ENCODE measurements around the gene ZNF37A.

Gene ZNF37A

DNA sequence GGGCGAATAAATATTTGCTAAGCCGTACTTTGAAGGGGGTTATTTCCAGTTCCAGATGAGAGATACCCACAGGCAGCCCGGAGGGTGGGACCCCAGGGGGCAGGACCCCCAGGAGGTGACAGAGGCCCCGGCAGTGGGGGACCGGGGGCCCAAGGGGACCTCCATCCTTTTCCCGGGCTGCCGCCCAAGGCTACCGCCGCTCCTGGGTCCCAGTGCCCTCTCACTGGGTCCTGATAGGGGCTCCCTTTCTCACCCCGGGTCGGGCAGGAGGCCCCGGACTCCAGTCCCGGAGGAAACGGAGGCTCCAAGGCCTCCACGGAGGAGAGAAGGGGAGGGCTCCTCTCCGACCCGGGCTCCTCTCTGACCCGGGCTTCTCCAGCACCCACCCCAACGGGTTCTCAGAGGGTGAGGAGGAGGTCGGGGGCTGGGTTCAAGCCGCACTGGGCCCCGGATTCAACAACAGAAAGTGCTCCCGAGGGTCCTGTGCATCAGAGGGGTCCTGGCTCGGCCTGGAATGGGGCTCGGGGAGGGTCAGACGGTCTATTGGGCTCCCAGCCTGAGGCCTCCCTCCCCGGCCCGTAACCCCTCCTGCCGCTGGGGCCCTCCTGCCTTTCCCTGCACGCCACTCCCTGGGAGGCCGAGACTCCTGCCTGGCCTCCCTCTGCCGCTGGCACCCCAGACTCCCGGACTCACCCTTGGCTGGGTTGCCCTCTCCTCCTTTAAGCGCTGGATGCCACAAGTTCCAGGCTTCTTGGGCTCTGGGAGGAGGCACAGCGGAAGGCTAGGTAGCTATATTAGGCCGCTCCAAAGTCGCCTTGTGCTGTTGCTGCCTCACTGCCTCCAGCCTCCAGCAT, 62.5 kb downstream of the ZNF37A start:
- Histone ChIP-seq H3K36me3 (ENCODE audit: low read length) (no peaks in the 10 kb centered on the region), H3K4me2 (ENCODE audit: low read depth, low read length, poor library complexity, severe bottlenecking) (no peak overlapping the region), H3F3A (ENCODE audit: insufficient read depth) (no peaks in the 10 kb centered on the region), H3K9ac (ENCODE audit: low read length) (no peak overlapping the region), H2AFZ (ENCODE audit: low read depth, low read length, severe bottlenecking) (no peak overlapping the region), H4K20me1 (ENCODE audit: low read depth, low read length) (no peaks in the 10 kb centered on the region), H3K4me3 (ENCODE audit: insufficient read depth, low read length, poor library complexity, severe bottlenecking) (no peak overlapping the region), H3K27ac (ENCODE audit: low read depth, low read length) (no peak overlapping the region), H3K79me2 (ENCODE audit: insufficient read depth, low read length) (no peaks in the 10 kb centered on the region), H3K9me3 (ENCODE audit: insufficient read depth, low read length) (no peaks in the 10 kb centered on the region; the same call in 1 of the 2 replicates), H3K9me2 (replicated peaks; ENCODE audit: insufficient read depth, low read length) (no peaks in the 10 kb centered on the region), H3K27me3 (ENCODE audit: low read length) (no peaks in the 10 kb centered on the region)
- TF ChIP-seq, protein P1, sequence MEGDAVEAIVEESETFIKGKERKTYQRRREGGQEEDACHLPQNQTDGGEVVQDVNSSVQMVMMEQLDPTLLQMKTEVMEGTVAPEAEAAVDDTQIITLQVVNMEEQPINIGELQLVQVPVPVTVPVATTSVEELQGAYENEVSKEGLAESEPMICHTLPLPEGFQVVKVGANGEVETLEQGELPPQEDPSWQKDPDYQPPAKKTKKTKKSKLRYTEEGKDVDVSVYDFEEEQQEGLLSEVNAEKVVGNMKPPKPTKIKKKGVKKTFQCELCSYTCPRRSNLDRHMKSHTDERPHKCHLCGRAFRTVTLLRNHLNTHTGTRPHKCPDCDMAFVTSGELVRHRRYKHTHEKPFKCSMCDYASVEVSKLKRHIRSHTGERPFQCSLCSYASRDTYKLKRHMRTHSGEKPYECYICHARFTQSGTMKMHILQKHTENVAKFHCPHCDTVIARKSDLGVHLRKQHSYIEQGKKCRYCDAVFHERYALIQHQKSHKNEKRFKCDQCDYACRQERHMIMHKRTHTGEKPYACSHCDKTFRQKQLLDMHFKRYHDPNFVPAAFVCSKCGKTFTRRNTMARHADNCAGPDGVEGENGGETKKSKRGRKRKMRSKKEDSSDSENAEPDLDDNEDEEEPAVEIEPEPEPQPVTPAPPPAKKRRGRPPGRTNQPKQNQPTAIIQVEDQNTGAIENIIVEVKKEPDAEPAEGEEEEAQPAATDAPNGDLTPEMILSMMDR (IDR thresholded peaks at IDR 0.05; ENCODE audit: insufficient read depth, low read length, poor library complexity, severe bottlenecking), result no peak
- TF ChIP-seq EZH2phosphoT487 (conservative IDR thresholded peaks at IDR 0.05; ENCODE audit: low read length), result no peak

DNA sequence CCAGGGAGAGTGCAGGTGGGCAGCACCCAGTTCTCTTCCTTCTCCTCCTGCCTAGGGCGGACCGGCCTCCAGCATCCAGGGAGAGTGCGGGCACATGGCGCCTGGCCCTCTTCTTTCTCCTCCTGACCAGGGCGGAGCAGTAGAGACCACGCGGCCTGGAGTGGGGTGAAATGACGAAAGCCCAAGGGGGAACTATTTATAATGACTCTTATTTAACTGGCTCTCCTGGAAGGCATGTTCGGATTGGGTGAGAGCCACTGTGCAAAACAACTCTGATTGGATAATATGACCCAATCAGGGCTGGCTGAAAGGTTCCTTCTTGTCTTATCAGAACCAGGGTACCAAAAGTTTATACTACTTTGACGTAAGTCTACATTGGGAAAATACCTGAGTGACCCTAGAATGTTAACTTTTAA, 63.1 kb downstream of the ZNF37A start:
- Histone ChIP-seq H3K9me2 (replicated peaks; ENCODE audit: insufficient read depth, low read length) (no peaks in the 10 kb centered on the region), H3K79me2 (ENCODE audit: insufficient read depth, low read length) (no peaks in the 10 kb centered on the region), H3F3A (ENCODE audit: insufficient read depth) (no peaks in the 10 kb centered on the region), H3K9me3 (ENCODE audit: insufficient read depth, low read length) (no peaks in the 10 kb centered on the region; the same call in 1 of the 2 replicates), H3K27me3 (ENCODE audit: low read length) (no peaks in the 10 kb centered on the region), H3K4me2 (ENCODE audit: low read depth, low read length, poor library complexity, severe bottlenecking) (no peak overlapping the region), H4K20me1 (ENCODE audit: low read depth, low read length) (no peaks in the 10 kb centered on the region), H2AFZ (ENCODE audit: low read depth, low read length, severe bottlenecking) (no peak overlapping the region), H3K9ac (ENCODE audit: low read length) (no peak overlapping the region), H3K36me3 (ENCODE audit: low read length) (no peaks in the 10 kb centered on the region), H3K27ac (ENCODE audit: low read depth, low read length) (no peak overlapping the region), H3K4me3 (ENCODE audit: insufficient read depth, low read length, poor library complexity, severe bottlenecking) (no peak overlapping the region)
- TF ChIP-seq EZH2phosphoT487 (conservative IDR thresholded peaks at IDR 0.05; ENCODE audit: low read length), result no peak
- TF ChIP-seq, protein P1 (IDR thresholded peaks at IDR 0.05; ENCODE audit: insufficient read depth, low read length, poor library complexity, severe bottlenecking), result no peak

DNA sequence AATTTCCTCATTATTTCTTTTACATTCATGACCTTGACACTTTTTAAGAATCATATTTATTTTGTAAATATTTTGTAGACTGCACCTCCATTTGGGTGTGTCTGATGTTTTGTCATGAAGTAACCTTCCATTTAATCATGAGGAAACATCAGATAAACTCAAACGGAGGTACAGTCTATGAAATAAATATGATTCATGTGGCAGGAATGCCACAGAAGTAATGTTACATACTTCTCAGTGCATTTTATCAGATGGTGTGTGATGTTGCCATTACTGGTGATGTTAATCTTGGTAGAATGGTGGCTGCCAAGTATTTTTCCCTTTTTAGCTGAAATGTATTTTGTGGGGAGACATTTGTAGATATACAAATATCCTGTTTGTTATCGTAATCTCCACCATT, 64.9 kb downstream of the ZNF37A start:
- TF ChIP-seq EZH2phosphoT487 (conservative IDR thresholded peaks at IDR 0.05; ENCODE audit: low read length), result no peak
- TF ChIP-seq, protein P1 (IDR thresholded peaks at IDR 0.05; ENCODE audit: insufficient read depth, low read length, poor library complexity, severe bottlenecking), result no peak

More for the DNA sequence above, 64.9 kb downstream of the ZNF37A start:
- H3K9me2 ChIP-seq (replicated peaks; ENCODE audit: insufficient read depth, low read length), result no peaks in the 10 kb centered on the region
- no peak overlapping the region for H3K27ac ChIP-seq (ENCODE audit: low read depth, low read length)
- no peak overlapping the region for H3K9ac ChIP-seq (ENCODE audit: low read length)
- H3K27me3 ChIP-seq (ENCODE audit: low read length), result no peaks in the 10 kb centered on the region
- no peak overlapping the region for H3K4me3 ChIP-seq (ENCODE audit: insufficient read depth, low read length, poor library complexity, severe bottlenecking)
- no peaks in the 10 kb centered on the region; the same call in 1 of the 2 replicates for H3K9me3 ChIP-seq (ENCODE audit: insufficient read depth, low read length)
- no peak overlapping the region for H2AFZ ChIP-seq (ENCODE audit: low read depth, low read length, severe bottlenecking)
- H3F3A ChIP-seq (ENCODE audit: insufficient read depth), result no peaks in the 10 kb centered on the region
- no peak overlapping the region for H3K4me2 ChIP-seq (ENCODE audit: low read depth, low read length, poor library complexity, severe bottlenecking)
- H3K36me3 ChIP-seq (ENCODE audit: low read length), result no peaks in the 10 kb centered on the region
- no peaks in the 10 kb centered on the region for H3K79me2 ChIP-seq (ENCODE audit: insufficient read depth, low read length)
- H4K20me1 ChIP-seq (ENCODE audit: low read depth, low read length), result no peaks in the 10 kb centered on the region
